PC-3 (cell line): ENCODE data around the gene PRDX3.

Experiments used
- CTCF ChIP-seq: fragments of 300-600 bp; sonication (generic); conservative IDR thresholded peaks from 2 replicates; pipeline ENCODE4 v1.5.1; 2017; ENCODE audit warnings: antibody characterized with exemption, low read depth, mild to moderate bottlenecking, low read length
- EZH2 ChIP-seq: fragments of 300-600 bp; sonication (generic); IDR thresholded peaks from one replicate; pipeline ENCODE4 v1.6.1; 2017; ENCODE audit warnings: antibody characterized with exemption, mild to moderate bottlenecking, low read length; ENCODE audit not compliant: unreplicated experiment
- EZH2phosphoT487 ChIP-seq: fragments of 300-600 bp; sonication (generic); IDR thresholded peaks from 2 replicates; pipeline ENCODE4 v1.6.1; 2018; ENCODE audit warnings: mild to moderate bottlenecking, antibody characterized with exemption, low read length, borderline replicate concordance

DNA sequence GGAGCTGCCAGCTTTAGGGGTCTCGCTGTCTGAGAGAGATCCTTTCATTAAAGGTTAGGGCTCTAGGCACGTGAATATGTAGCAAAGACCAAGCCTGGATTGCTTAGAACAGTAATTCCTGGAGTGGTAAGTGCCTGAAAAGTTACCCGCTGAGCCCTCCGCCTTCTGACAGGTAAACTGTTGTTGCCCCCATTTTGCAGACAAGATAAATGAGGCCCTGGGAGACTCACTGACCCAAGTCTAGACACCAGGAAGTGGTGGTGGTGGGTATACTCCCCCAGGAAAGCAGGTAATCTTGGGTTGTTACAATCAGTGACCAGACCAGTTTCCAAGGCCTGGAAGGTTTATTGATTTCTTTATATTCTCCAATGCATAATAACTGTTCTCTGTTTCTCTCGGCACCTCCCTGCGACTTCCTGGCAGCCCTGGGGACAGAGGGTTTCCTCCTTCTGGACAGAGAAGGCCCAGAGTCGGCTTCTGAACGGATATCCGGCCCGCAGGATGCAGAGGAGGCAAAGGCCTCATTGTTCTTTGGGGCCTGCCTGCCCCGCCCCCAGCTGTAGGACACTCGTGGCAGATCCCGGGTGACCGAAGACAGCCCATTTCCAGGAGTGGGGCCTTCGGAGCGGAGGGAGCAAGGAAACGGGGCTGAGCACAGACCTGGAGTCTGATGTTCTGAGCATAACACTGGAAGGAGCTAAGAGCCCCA is 27.4 kb upstream of the PRDX3 start:
- no peak for TF ChIP-seq CTCF
- TF ChIP-seq EZH2 = no peak
- no peak for TF ChIP-seq EZH2phosphoT487
